Mesenchymal stem cell (in vitro differentiated cells and primary cell): ENCODE measurements around the gene UGT2B7.

Experiments
- DNase-seq: peaks from one replicate; pipeline ENCODE4 v3.0.0-alpha.2; 2013
- H2AFZ ChIP-seq: one replicate; pipeline ENCODE4 v1.6.1; 2013; ENCODE audit warnings: low read depth, mild to moderate bottlenecking, control low read depth, inconsistent platforms, low read length, moderate library complexity
- H2AK5ac ChIP-seq: 2 replicates; pipeline ENCODE4 v1.6.1; 2013; ENCODE audit warnings: low read length, moderate library complexity, mild to moderate bottlenecking, inconsistent platforms; ENCODE audit not compliant: severe bottlenecking
- H2BK120ac ChIP-seq: one replicate; pipeline ENCODE4 v1.6.1; 2013; ENCODE audit warnings: low read depth, mild to moderate bottlenecking, inconsistent platforms, low read length, moderate library complexity
- H2BK12ac ChIP-seq, 2 experiments: one replicate each; pipeline ENCODE4 v1.6.1; 2013; ENCODE audit warnings: inconsistent platforms in 2 of 2, low read length in 2 of 2, mild to moderate bottlenecking in 2 of 2, moderate library complexity in 2 of 2, control low read depth in 1 of 2
- H2BK15ac ChIP-seq: one replicate; pipeline ENCODE4 v1.6.1; 2013; ENCODE audit warnings: mild to moderate bottlenecking, low read depth, inconsistent platforms; ENCODE audit not compliant: poor library complexity, severe bottlenecking
- H2BK5ac ChIP-seq: 2 replicates; pipeline ENCODE4 v1.6.1; 2013; ENCODE audit warnings: low read depth, mild to moderate bottlenecking, low read length, control low read depth, inconsistent platforms; ENCODE audit not compliant: poor library complexity, severe bottlenecking
- H3K14ac ChIP-seq, 2 experiments: one replicate each; pipeline ENCODE4 v1.6.1; 2013; ENCODE audit warnings: inconsistent platforms in 2 of 2, low read length in 2 of 2, control low read depth in 1 of 2, mild to moderate bottlenecking in 1 of 2, moderate library complexity in 1 of 2
- H3K18ac ChIP-seq, 2 experiments: one replicate each; pipeline ENCODE4 v1.6.1; 2013; ENCODE audit warnings: inconsistent platforms in 2 of 2, low read length in 2 of 2, control low read depth in 1 of 2, low read depth in 1 of 2, mild to moderate bottlenecking in 1 of 2
- H3K23ac ChIP-seq, 2 experiments: one replicate each; pipeline ENCODE4 v1.6.1; 2013; ENCODE audit warnings: inconsistent platforms in 2 of 2, low read length in 2 of 2, mild to moderate bottlenecking in 2 of 2, moderate library complexity in 2 of 2, control low read depth in 1 of 2
- H3K27ac ChIP-seq: 2 replicates; pipeline ENCODE4 v1.5.1; 2013; ENCODE audit warnings: mild to moderate bottlenecking, moderate library complexity, low read length, control low read depth, inconsistent platforms; ENCODE audit not compliant: poor library complexity, severe bottlenecking
- H3K27me3 ChIP-seq, 2 experiments: 2 replicates each; pipeline versions ENCODE4 v1.6.1 to v1.7.0; 2013; ENCODE audit warnings: low read length in 2 of 2, mild to moderate bottlenecking in 2 of 2, moderate library complexity in 2 of 2, control low read depth in 1 of 2, inconsistent platforms in 1 of 2; ENCODE audit not compliant: control insufficient read depth in 1 of 2, insufficient read depth in 1 of 2
- H3K36me3 ChIP-seq, 2 experiments: 2 replicates each; pipeline versions ENCODE4 v1.6.1 to v1.7.0; 2013; ENCODE audit warnings: low read length in 2 of 2, control low read depth in 1 of 2, inconsistent platforms in 1 of 2, low read depth in 1 of 2, mild to moderate bottlenecking in 1 of 2; ENCODE audit not compliant: insufficient read depth in 2 of 2, control insufficient read depth in 1 of 2
- H3K4ac ChIP-seq, 2 experiments: one replicate each; pipeline ENCODE4 v1.6.1; 2013; ENCODE audit warnings: inconsistent platforms in 2 of 2, low read length in 2 of 2, mild to moderate bottlenecking in 2 of 2, moderate library complexity in 2 of 2, control low read depth in 1 of 2, low read depth in 1 of 2
- H3K4me1 ChIP-seq: 2 replicates; pipeline ENCODE4 v1.6.1; 2013; ENCODE audit warnings: low read depth, low read length, control low read depth; ENCODE audit not compliant: control insufficient read depth, insufficient read depth
- H3K4me2 ChIP-seq: 2 replicates; pipeline ENCODE4 v1.6.1; 2013; ENCODE audit warnings: low read length, mild to moderate bottlenecking, inconsistent platforms; ENCODE audit not compliant: poor library complexity, severe bottlenecking
- H3K4me3 ChIP-seq, 2 experiments: 2 replicates each; pipeline versions ENCODE4 v1.5.1 to v1.7.0; 2013; ENCODE audit warnings: low read length in 2 of 2, mild to moderate bottlenecking in 2 of 2, control low read depth in 1 of 2, low read depth in 1 of 2; ENCODE audit not compliant: insufficient read depth in 1 of 2
- H3K79me1 ChIP-seq: replicated peaks from 2 replicates; pipeline ENCODE4 v1.6.1; 2013; ENCODE audit warnings: mild to moderate bottlenecking, control low read depth, low read length, inconsistent platforms; ENCODE audit not compliant: poor library complexity, severe bottlenecking
- H3K9ac ChIP-seq: 2 replicates; pipeline ENCODE4 v1.7.0; 2013; ENCODE audit warnings: mild to moderate bottlenecking, low read length, moderate library complexity
- H3K9me3 ChIP-seq: 2 replicates; pipeline ENCODE4 v1.7.0; 2013; ENCODE audit warnings: mild to moderate bottlenecking, low read length; ENCODE audit not compliant: control insufficient read depth
- H4K8ac ChIP-seq: one replicate; pipeline ENCODE4 v1.6.1; 2013; ENCODE audit warnings: inconsistent platforms, mild to moderate bottlenecking, low read length, moderate library complexity
- H4K91ac ChIP-seq: one replicate; pipeline ENCODE4 v1.6.1; 2013; ENCODE audit warnings: mild to moderate bottlenecking, low read length, inconsistent platforms
- WGBS: methylation state at CpG from one replicate; pipeline ENCODE4 v1.1.7; 2013; ENCODE audit warnings: mixed read lengths; 5-methylcytosine and 5-hydroxymethylcytosine counted together

UGT2B7 gene

GRCh38 chr4:69060651-69061308 lies 35.5 kb upstream of the UGT2B7 start:
- Histone ChIP-seq H3K9ac (no peak overlapping the region), H3K27me3 (no peaks in the 10 kb centered on the region), H2AFZ (no peak overlapping the region), H2BK15ac (no peak overlapping the region), H3K18ac (no peak overlapping the region), H3K27ac (peak overlapping the region; percentile 95), H2AK5ac (no peak overlapping the region), H3K4ac (no peak overlapping the region), H3K9me3 (no peaks in the 10 kb centered on the region), H2BK12ac (no peak overlapping the region), H4K91ac (no peak overlapping the region), H2BK120ac (no peak overlapping the region), H3K14ac (no peak overlapping the region), H3K4me2 (no peak overlapping the region), H2BK5ac (no peak overlapping the region), H3K36me3 (peaks cover 0 to 23% of the 10 kb centered on the region in 2 experiments), H3K23ac (no peak overlapping the region), H4K8ac (no peak overlapping the region), H3K79me1 (no peaks in the 10 kb centered on the region), H3K4me1 (peaks cover 7% of the 10 kb centered on the region), H3K4me3 (no peak overlapping the region)
- 97% methylated on average over 5 of the region's 5 CpGs for WGBS
- DNase-seq: peak; percentile 16

GRCh38 chr4:69064391-69064790 lies 31.9 kb upstream of the UGT2B7 start:
- WGBS: 99% methylated on average over 3 of the region's 3 CpGs
- no peak overlapping the region for H3K27ac ChIP-seq

GRCh38 chr4:69066945-69067344 lies 29.3 kb upstream of the UGT2B7 start:
- no peaks in the 10 kb centered on the region for H3K9me3 ChIP-seq
- H3K23ac ChIP-seq: no peak overlapping the region
- no peak overlapping the region for H2AFZ ChIP-seq
- no peak overlapping the region for H4K91ac ChIP-seq
- no peak overlapping the region for H2AK5ac ChIP-seq
- no peaks in the 10 kb centered on the region for H3K4me1 ChIP-seq
- H3K79me1 ChIP-seq: no peaks in the 10 kb centered on the region
- H3K18ac ChIP-seq: no peak overlapping the region
- peak overlapping the region; percentile 2 for H3K27ac ChIP-seq
- no peaks in the 10 kb centered on the region for H3K27me3 ChIP-seq
- H4K8ac ChIP-seq: no peak overlapping the region
- no peak overlapping the region for H2BK15ac ChIP-seq
- no peak overlapping the region for H3K4ac ChIP-seq
- no peak overlapping the region for H2BK12ac ChIP-seq
- peaks cover 0 to 12% of the 10 kb centered on the region in 2 experiments for H3K36me3 ChIP-seq
- DNase-seq: peak; percentile 14
- no peak overlapping the region for H2BK5ac ChIP-seq
- H3K9ac ChIP-seq: peak overlapping the region; percentile 19
- H3K4me3 ChIP-seq: no peak overlapping the region
- no peak overlapping the region for H3K4me2 ChIP-seq
- no peak overlapping the region for H3K14ac ChIP-seq
- no peak overlapping the region for H2BK120ac ChIP-seq

More at GRCh38 chr4:69064391-69064790, 31.9 kb upstream of the UGT2B7 start:
- Histone ChIP-seq H2BK120ac (no peak overlapping the region), H3K4me3 (no peak overlapping the region), H3K18ac (no peak overlapping the region), H2AFZ (no peak overlapping the region), H4K91ac (no peak overlapping the region), H3K23ac (no peak overlapping the region), H3K9ac (no peak overlapping the region), H3K79me1 (no peaks in the 10 kb centered on the region), H3K36me3 (peaks cover 0 to 23% of the 10 kb centered on the region in 2 experiments), H4K8ac (no peak overlapping the region), H3K9me3 (no peaks in the 10 kb centered on the region), H3K27me3 (no peaks in the 10 kb centered on the region), H3K4me1 (peaks cover 1% of the 10 kb centered on the region), H2BK12ac (no peak overlapping the region), H2BK5ac (no peak overlapping the region), H3K4ac (no peak overlapping the region), H2BK15ac (no peak overlapping the region), H3K14ac (no peak overlapping the region), H2AK5ac (no peak overlapping the region), H3K4me2 (no peak overlapping the region)
- DNase-seq: no peak

DNA sequence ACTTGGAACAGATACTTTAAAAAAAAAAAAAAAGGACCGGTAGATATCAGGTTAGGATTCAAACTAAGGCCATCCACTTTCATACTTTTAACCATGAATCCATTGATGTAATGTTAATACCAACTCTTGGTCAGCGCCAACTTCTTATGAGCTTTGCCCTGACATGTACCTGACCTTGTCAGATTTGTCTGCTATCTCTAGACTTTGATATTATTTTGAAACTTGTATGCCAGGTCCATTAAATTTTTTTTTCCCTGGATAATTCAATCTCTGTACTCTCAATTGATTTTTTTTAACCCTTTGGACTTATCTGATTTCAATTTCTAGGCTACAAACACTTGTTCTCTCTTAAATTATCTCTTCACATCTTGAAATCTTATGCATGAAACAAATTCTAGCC lies 27.2 kb upstream of the UGT2B7 start:
- Histone ChIP-seq H2BK120ac (no peak overlapping the region), H3K4ac (no peak overlapping the region), H4K8ac (no peak overlapping the region), H2AK5ac (no peak overlapping the region), H3K18ac (no peak overlapping the region), H3K23ac (no peak overlapping the region), H2BK5ac (no peak overlapping the region), H2BK12ac (no peak overlapping the region), H3K36me3 (peaks cover 0 to 4% of the 10 kb centered on the region in 2 experiments), H2AFZ (no peak overlapping the region), H3K27ac (no peak overlapping the region), H3K79me1 (no peaks in the 10 kb centered on the region), H2BK15ac (no peak overlapping the region), H3K4me1 (peaks cover under 1% of the 10 kb centered on the region), H3K4me2 (no peak overlapping the region), H4K91ac (no peak overlapping the region), H3K27me3 (no peaks in the 10 kb centered on the region), H3K4me3 (no peak overlapping the region), H3K9me3 (no peaks in the 10 kb centered on the region), H3K9ac (no peak overlapping the region), H3K14ac (no peak overlapping the region)
- no peak for DNase-seq
- WGBS: 90% methylated on average over 1 of the region's 2 CpGs
